CD4-positive, CD25-positive, alpha-beta regulatory T cell (primary cell): ENCODE measurements around the gene MRAP2. TPM values are rescaled to one million over a fixed set of nuclear protein-coding genes. Genes with fewer than 3 reads are reported as not detected.
"Not testable (repeated sequence)": the region's sequence is repeated elsewhere in the genome, so short reads cannot be mapped to it uniquely, and the experiment has no call there.

ENCODE experiments used
- ATAC-seq, 2 donors: fragments of 150-1000 bp; cut with Tn5 transposase; one replicate each; pipeline ENCODE4 v1.10.0; 2021; ENCODE audit warnings: low read depth in 2 of 2, moderate number of reproducible peaks in 2 of 2, moderate library complexity in 1 of 2
- DNase-seq, 3 donors: peaks; one replicate each; pipeline versions ENCODE4 v3.0.0 to v3.0.0-alpha.2; 2012 to 2022; ENCODE audit warnings: mixed read lengths in 1 of 3
- H3K27ac ChIP-seq: one replicate; pipeline ENCODE4 v1.7.0; 2013; ENCODE audit warnings: mild to moderate bottlenecking, low read length; ENCODE audit not compliant: insufficient read depth, poor library complexity, severe bottlenecking
- H3K27me3 ChIP-seq: one replicate; pipeline ENCODE4 v1.7.0; 2013; ENCODE audit warnings: low read length; ENCODE audit not compliant: control insufficient read depth, insufficient read depth
- H3K36me3 ChIP-seq: one replicate; pipeline ENCODE4 v1.7.0; 2013; ENCODE audit warnings: mild to moderate bottlenecking, low read length, moderate library complexity; ENCODE audit not compliant: control insufficient read depth, insufficient read depth
- H3K4me1 ChIP-seq: 2 replicates; pipeline ENCODE4 v1.7.0; 2013; ENCODE audit warnings: mild to moderate bottlenecking, low read length; ENCODE audit not compliant: insufficient read depth, control insufficient read depth, poor library complexity, severe bottlenecking
- H3K4me3 ChIP-seq: one replicate; pipeline ENCODE4 v1.7.0; 2013; ENCODE audit warnings: low read depth, mild to moderate bottlenecking, low read length, moderate library complexity
- H3K9me3 ChIP-seq, 2 experiments: 1 replicate in 1 of 2; 2 replicates in 1 of 2; pipeline ENCODE4 v1.7.0; 2013; ENCODE audit warnings: low read length in 2 of 2, mild to moderate bottlenecking in 1 of 2, moderate library complexity in 1 of 2; ENCODE audit not compliant: control insufficient read depth in 2 of 2
- H3K27ac Mint-ChIP-seq, 3 donors: one replicate each; pipeline ENCODE4 v1.8.0; 2020 to 2022; ENCODE audit warnings: mild to moderate bottlenecking in 3 of 3, mixed read lengths in 3 of 3, moderate library complexity in 2 of 3
- H3K27me3 Mint-ChIP-seq: one replicate; pipeline ENCODE4 v1.8.0; 2022; ENCODE audit warnings: mild to moderate bottlenecking, mixed read lengths
- H3K36me3 Mint-ChIP-seq: one replicate; pipeline ENCODE4 v1.8.0; 2020; ENCODE audit warnings: mixed read lengths
- H3K4me1 Mint-ChIP-seq, 4 donors: one replicate each; pipeline ENCODE4 v1.8.0; 2020 to 2022; ENCODE audit warnings: mixed read lengths in 4 of 4, mild to moderate bottlenecking in 1 of 4
- H3K4me3 Mint-ChIP-seq, 4 donors: one replicate each; pipeline ENCODE4 v1.8.0; 2020 to 2022; ENCODE audit warnings: mild to moderate bottlenecking in 4 of 4, mixed read lengths in 4 of 4, moderate library complexity in 3 of 4
- H3K9me3 Mint-ChIP-seq, 7 donors: one replicate each; pipeline ENCODE4 v1.8.0; 2020 to 2022; ENCODE audit warnings: mixed read lengths in 7 of 7, mild to moderate bottlenecking in 3 of 7, moderate library complexity in 2 of 7
- polyA plus RNA-seq, 4 donors: library from polyadenylated mRNA; unstranded; fragments of 300-500 nt; fragmentation: Illumina TruSeq; gene quantifications; one replicate each; pipeline ENCODE4 v1.2.3, GENCODE V29; 2021
- total RNA-seq: library from RNA; stranded (reverse); gene quantifications from one replicate; pipeline ENCODE4 v1.2.3, GENCODE V29; 2022

Gene MRAP2
- total and polyA plus RNA-seq, 5 donors from 2014 or later, result not detected

DNA sequence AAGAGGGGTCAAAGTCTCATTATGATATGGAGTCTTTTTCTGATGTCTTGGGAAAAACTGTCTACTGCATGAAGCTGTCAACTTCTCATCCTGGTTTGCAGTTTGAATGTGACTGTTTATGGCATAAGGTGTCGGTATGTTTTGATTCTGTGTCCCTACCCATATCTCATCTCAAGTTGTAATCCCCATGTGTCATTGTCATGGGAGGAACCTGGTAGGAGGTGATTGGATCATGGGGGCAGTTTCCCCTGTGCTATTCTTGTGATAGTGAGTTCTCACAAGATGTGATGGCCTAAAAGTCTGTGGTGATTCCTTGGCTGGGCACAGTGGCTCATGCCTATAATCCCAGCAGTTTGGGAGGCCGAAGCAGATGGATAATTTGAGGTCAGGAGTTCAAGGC lies 47.6 kb downstream of the MRAP2 start:
- DNase-seq (no peak), ATAC-seq (no peak)
- no peak overlapping the region for H3K4me3 ChIP-seq
- H3K36me3 Mint-ChIP-seq, result no peaks in the 10 kb centered on the region
- H3K9me3 ChIP-seq, result no peaks in the 10 kb centered on the region
- peaks cover 10% of the 10 kb centered on the region for H3K27me3 Mint-ChIP-seq
- H3K36me3 ChIP-seq, result no peaks in the 10 kb centered on the region
- H3K9me3 Mint-ChIP-seq, result peaks cover 0 to 2% (median 0%) of the 10 kb centered on the region in 7 donors
- H3K4me1 ChIP-seq, result no peaks in the 10 kb centered on the region
- no peaks in the 10 kb centered on the region for H3K27me3 ChIP-seq
- H3K4me1 Mint-ChIP-seq, result no peaks in the 10 kb centered on the region
- H3K27ac Mint-ChIP-seq, result no peak overlapping the region
- H3K4me3 Mint-ChIP-seq, result no peak overlapping the region
- no peak overlapping the region for H3K27ac ChIP-seq

DNA sequence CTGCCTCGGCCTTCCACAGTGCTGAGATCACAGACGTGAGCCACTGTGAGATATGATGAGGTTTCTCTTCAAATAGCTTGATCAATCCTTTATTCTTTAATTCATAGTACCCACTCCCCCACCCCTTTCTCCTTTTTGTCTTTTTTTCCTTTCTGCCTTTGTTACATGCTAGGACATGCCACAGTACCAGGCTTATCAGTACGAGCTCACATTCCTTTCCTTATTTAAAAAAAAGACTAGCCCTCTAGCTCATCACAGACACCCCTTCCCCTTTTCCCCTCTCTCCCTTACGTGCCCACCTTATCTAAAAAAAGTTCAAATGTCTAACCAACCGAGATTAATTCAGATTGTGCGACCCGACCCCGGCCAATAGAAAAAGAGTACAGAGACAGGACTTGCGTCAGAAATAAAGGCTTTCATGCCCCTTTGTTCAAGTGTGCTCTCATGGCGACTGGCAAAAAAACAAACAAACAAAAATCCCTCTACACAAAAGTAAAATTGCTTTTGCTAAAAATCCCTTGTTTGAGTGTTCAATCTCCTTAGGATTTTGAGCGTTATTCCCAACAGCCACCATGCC lies 49.2 kb downstream of the MRAP2 start:
- Histone ChIP-seq H3K36me3 (no peaks in the 10 kb centered on the region), H3K9me3 (no peaks in the 10 kb centered on the region), H3K4me1 (no peaks in the 10 kb centered on the region), H3K27ac (no peak overlapping the region), H3K4me3 (no peak overlapping the region), H3K27me3 (no peaks in the 10 kb centered on the region)
- Mint-ChIP-seq H3K4me1 (no peaks in the 10 kb centered on the region), H3K27me3 (peaks cover 14% of the 10 kb centered on the region), H3K9me3 (peaks cover 0 to 2% (median 0%) of the 10 kb centered on the region in 7 donors), H3K36me3 (no peaks in the 10 kb centered on the region), H3K4me3 (no peak overlapping the region), H3K27ac (no peak overlapping the region)
- no peak for DNase-seq
- ATAC-seq, result no peak

DNA sequence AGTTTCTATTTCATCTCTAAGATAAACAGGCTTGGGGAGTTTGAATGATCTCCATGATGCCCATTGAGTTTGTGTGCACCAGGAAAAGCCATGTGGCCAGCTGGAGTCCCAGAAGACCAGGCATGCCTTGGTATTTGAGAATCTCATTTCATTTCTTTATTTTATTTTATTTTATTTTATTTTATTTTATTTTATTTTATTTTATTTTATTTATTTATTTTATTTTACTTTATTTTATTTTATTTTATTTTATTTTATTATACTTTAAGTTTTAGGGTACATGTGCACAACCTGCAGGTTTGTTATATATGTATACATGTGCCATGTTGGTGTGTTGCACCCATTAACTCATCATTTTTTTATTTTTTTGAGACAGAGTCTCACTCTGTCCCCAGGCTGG lies 51.1 kb downstream of the MRAP2 start:
- not testable (repeated sequence) for H3K27ac Mint-ChIP-seq, H3K36me3 ChIP-seq, H3K36me3 Mint-ChIP-seq, H3K9me3 ChIP-seq, H3K4me1 ChIP-seq, H3K9me3 Mint-ChIP-seq, H3K27me3 ChIP-seq, ATAC-seq, DNase-seq, H3K27ac ChIP-seq, H3K4me3 ChIP-seq, H3K4me3 Mint-ChIP-seq, H3K4me1 Mint-ChIP-seq
- peaks cover 21% of the 10 kb centered on the region for H3K27me3 Mint-ChIP-seq

DNA sequence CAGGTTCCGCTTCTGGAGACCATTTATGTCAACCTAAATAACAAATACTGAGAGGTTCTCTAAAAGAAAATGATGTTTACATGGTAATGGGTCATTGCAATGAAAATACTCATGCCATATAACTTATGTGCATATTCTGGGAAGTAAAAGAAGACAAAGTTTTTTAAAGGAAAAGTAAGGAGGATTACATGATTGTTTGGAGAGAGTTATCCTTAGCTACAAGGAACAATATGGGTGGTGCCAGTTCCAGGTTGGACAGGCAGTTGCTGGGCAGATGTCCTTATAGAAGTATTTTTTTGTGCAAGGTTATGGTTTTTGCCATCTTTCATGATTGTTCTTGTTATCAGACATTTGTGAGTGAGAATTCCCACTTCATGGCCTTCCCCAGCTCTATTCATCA lies 52.5 kb downstream of the MRAP2 start:
- H3K4me1 Mint-ChIP-seq, result no peaks in the 10 kb centered on the region
- no peak overlapping the region for H3K27ac Mint-ChIP-seq
- DNase-seq (no peak), ATAC-seq (no peak)
- peaks cover 2% of the 10 kb centered on the region for H3K27me3 ChIP-seq
- no peaks in the 10 kb centered on the region for H3K9me3 ChIP-seq
- peaks cover 0 to 2% (median 0%) of the 10 kb centered on the region in 7 donors for H3K9me3 Mint-ChIP-seq
- H3K27ac ChIP-seq, result no peak overlapping the region
- no peaks in the 10 kb centered on the region for H3K4me1 ChIP-seq
- peaks cover 21% of the 10 kb centered on the region for H3K27me3 Mint-ChIP-seq
- no peak overlapping the region for H3K4me3 Mint-ChIP-seq
- no peaks in the 10 kb centered on the region for H3K36me3 ChIP-seq
- no peak overlapping the region for H3K4me3 ChIP-seq
- no peaks in the 10 kb centered on the region for H3K36me3 Mint-ChIP-seq

DNA sequence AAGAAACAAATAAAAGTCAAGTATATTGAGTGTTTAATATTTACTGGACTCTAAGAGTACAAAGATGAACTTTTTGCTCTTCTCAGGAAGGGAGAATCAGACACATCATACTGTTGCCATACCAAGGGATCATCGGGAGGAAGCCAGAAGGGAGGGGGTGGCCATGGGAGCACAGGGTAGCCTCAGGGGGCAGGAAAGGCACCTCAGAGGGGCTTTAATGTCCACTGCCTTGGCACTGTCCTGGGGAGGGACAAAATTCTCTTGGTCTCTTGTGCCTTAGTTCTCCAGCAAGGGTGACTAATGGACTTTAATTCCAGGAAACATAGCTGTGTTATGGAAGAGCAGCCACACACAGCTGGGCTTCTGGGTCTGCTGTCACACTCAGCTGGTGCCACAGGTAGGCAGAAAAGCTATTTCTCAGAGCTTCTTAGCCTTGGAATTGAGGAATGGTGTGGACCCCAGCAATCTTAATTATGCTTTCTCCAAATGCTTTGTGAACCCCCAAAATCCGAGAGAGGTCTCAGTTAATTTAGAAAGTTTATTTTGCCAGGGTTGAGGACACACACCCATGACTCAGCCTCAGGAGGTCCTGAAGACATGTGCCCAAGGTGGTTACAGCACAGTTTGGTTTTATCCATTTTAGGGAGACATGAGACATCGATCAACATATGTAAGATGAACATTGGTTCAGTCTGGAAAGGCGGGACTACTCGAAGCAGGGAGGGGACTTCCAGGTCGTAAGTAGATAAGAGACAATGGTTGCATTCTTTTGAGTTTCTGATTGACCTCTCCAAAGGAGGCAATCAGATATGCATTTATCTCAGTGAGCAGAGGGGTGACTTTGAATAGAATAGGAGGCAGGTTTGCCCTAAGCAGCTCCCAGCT lies 53.2 kb downstream of the MRAP2 start:
- Mint-ChIP-seq H3K9me3 (peaks cover 0 to 2% (median 0%) of the 10 kb centered on the region in 7 donors), H3K4me3 (no peak overlapping the region), H3K4me1 (no peaks in the 10 kb centered on the region), H3K27me3 (peaks cover 20% of the 10 kb centered on the region), H3K27ac (no peak overlapping the region), H3K36me3 (no peaks in the 10 kb centered on the region)
- DNase-seq (no peak), ATAC-seq (no peak)
- Histone ChIP-seq H3K27ac (no peak overlapping the region), H3K27me3 (peaks cover 2% of the 10 kb centered on the region), H3K4me3 (no peak overlapping the region), H3K36me3 (no peaks in the 10 kb centered on the region), H3K9me3 (no peaks in the 10 kb centered on the region), H3K4me1 (no peaks in the 10 kb centered on the region)

DNA sequence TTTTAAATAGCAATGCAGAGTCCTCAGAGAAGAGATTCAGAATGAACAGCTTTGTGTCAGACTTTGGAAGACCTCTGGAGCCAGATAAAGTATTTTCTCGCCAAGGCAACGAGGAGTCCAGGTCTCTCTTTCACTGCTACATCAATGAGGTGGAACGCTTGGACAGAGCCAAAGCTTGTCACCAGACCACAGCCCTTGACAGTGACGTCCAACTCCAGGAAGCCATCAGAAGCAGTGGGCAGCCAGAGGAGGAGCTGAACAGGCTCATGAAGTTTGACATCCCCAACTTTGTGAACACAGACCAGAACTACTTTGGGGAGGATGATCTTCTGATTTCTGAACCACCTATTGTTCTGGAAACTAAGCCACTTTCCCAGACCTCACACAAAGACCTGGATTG lies 55.5 kb downstream of the MRAP2 start:
- Mint-ChIP-seq H3K27ac (no peak overlapping the region), H3K27me3 (peaks cover 12% of the 10 kb centered on the region), H3K4me1 (no peaks in the 10 kb centered on the region), H3K36me3 (no peaks in the 10 kb centered on the region), H3K9me3 (no peaks in the 10 kb centered on the region), H3K4me3 (no peak overlapping the region)
- Histone ChIP-seq H3K9me3 (no peaks in the 10 kb centered on the region), H3K27ac (no peak overlapping the region), H3K27me3 (peaks cover 2% of the 10 kb centered on the region), H3K4me1 (no peaks in the 10 kb centered on the region), H3K36me3 (no peaks in the 10 kb centered on the region), H3K4me3 (no peak overlapping the region)
- no peak for DNase-seq
- no peak for ATAC-seq

DNA sequence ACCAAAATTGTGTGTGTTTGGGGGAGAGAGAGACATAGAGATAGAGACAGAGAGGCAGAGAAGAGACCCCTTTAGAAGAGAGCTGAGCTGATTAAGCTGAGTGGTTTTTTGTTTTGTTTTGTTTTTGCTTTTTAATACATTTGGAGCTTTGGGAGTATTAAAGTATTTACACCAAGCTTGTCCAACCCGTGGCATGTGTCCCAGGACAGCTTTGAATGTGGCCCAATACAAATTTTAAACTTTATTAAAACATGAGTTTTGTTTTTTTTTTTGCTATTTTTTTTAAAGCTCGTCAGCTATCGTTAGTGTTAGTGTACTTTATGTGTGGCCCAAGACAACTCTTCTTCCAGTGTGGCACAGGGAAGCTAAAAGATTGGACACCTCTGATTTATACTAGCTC lies 56.0 kb downstream of the MRAP2 start:
- Histone ChIP-seq H3K4me1 (no peaks in the 10 kb centered on the region), H3K4me3 (no peak overlapping the region), H3K9me3 (no peaks in the 10 kb centered on the region), H3K36me3 (no peaks in the 10 kb centered on the region), H3K27ac (no peak overlapping the region), H3K27me3 (peaks cover 2% of the 10 kb centered on the region)
- peaks cover 12% of the 10 kb centered on the region for H3K27me3 Mint-ChIP-seq
- H3K27ac Mint-ChIP-seq, result no peak overlapping the region
- H3K4me3 Mint-ChIP-seq, result no peak overlapping the region
- no peaks in the 10 kb centered on the region for H3K4me1 Mint-ChIP-seq
- DNase-seq (no peak), ATAC-seq (no peak)
- no peaks in the 10 kb centered on the region for H3K36me3 Mint-ChIP-seq
- H3K9me3 Mint-ChIP-seq, result no peaks in the 10 kb centered on the region
